IMR-90 (cell line): ENCODE results near the gene CMIP. TPM values are rescaled to one million over a fixed set of nuclear protein-coding genes. Genes with fewer than 3 reads are reported as not detected.
"Not testable (repeated sequence)": the region's sequence is repeated elsewhere in the genome, so short reads cannot be mapped to it uniquely, and the experiment has no call there.

ENCODE experiments used
- ATAC-seq: fragments of 200-7000 bp; cut with Tn5 transposase; 2 replicates; pipeline ENCODE4 v1.9.1; 2020; ENCODE audit warnings: low read depth, mild to moderate bottlenecking, moderate library complexity
- BruUV-seq: library from RNA; stranded (reverse); fragments of 400-500 nt; replicated peaks from 2 replicates; lab custom pipeline; 2021; lab: Mats Ljungman, UMichigan
- CTCF ChIA-PET: fragments of 300-600 bp; formaldehyde crosslinking; extraction: SDS; loops from one replicate; lab custom pipeline; 2021; ENCODE audit warnings: antibody characterized with exemption; lab: Yijun Ruan, JAX
- POLR2A ChIA-PET: fragments of 300-600 bp; sonication (Branson Sonifier 250); formaldehyde crosslinking; loops from one replicate; lab custom pipeline; 2022; ENCODE audit warnings: antibody characterized with exemption; ENCODE audit not compliant: unreplicated experiment; lab: Charles Lee
- DNase-seq: peaks from one replicate; pipeline ENCODE4 v3.0.0; 2013
- H2AFZ ChIP-seq: replicated peaks from 2 replicates; pipeline ENCODE3; 2013; ENCODE audit warnings: low read length, mild to moderate bottlenecking; ENCODE audit not compliant: poor library complexity
- H2AK5ac ChIP-seq: 2 replicates; pipeline ENCODE4 v1.6.1; 2013; ENCODE audit warnings: low read depth, low read length, inconsistent platforms
- H2AK9ac ChIP-seq: replicated peaks from 2 replicates; pipeline ENCODE3; 2013; ENCODE audit warnings: mild to moderate bottlenecking, low read depth, low read length, moderate library complexity; ENCODE audit not compliant: poor library complexity
- H2BK120ac ChIP-seq: 2 replicates; pipeline ENCODE4 v1.6.1; 2013; ENCODE audit warnings: low read depth, low read length, inconsistent platforms
- H2BK15ac ChIP-seq: 3 replicates; pipeline ENCODE4 v1.6.1; 2013; ENCODE audit warnings: low read depth, low read length, inconsistent platforms
- H2BK20ac ChIP-seq: 2 replicates; pipeline ENCODE4 v1.6.1; 2013; ENCODE audit warnings: low read depth, mild to moderate bottlenecking, inconsistent platforms, low read length, moderate library complexity
- H2BK5ac ChIP-seq: 2 replicates; pipeline ENCODE4 v1.6.1; 2013; ENCODE audit warnings: mild to moderate bottlenecking, low read depth, low read length, inconsistent platforms; ENCODE audit not compliant: poor library complexity, severe bottlenecking
- H3K14ac ChIP-seq: replicated peaks from 2 replicates; pipeline ENCODE4 v1.6.1; 2013; ENCODE audit warnings: low read depth, low read length, inconsistent platforms
- H3K18ac ChIP-seq: 2 replicates; pipeline ENCODE4 v1.6.1; 2013; ENCODE audit warnings: low read depth, low read length, control low read depth
- H3K23ac ChIP-seq: 2 replicates; pipeline ENCODE4 v1.6.1; 2013; ENCODE audit warnings: low read depth, low read length, inconsistent platforms
- H3K27ac ChIP-seq: 2 replicates; pipeline ENCODE4 v1.5.1; 2013; ENCODE audit warnings: mild to moderate bottlenecking, control low read depth, low read length; ENCODE audit not compliant: insufficient read depth
- H3K27me3 ChIP-seq: 2 replicates; pipeline ENCODE4 v1.6.1; 2013; ENCODE audit warnings: low read length; ENCODE audit not compliant: control insufficient read depth, insufficient read depth
- H3K36me3 ChIP-seq: 2 replicates; pipeline ENCODE4 v1.6.1; 2013; ENCODE audit warnings: low read length, mixed read lengths; ENCODE audit not compliant: control insufficient read depth, insufficient read depth
- H3K4ac ChIP-seq: 2 replicates; pipeline ENCODE4 v1.6.1; 2013; ENCODE audit warnings: low read depth, low read length, inconsistent platforms
- H3K4me1 ChIP-seq: 2 replicates; pipeline ENCODE4 v1.6.1; 2013; ENCODE audit warnings: low read length, mixed read lengths; ENCODE audit not compliant: control insufficient read depth, insufficient read depth
- H3K4me2 ChIP-seq: 2 replicates; pipeline ENCODE4 v1.6.1; 2013; ENCODE audit warnings: low read depth, mild to moderate bottlenecking, control low read depth, low read length, moderate library complexity
- H3K4me3 ChIP-seq: 2 replicates; pipeline ENCODE4 v1.5.1; 2013; ENCODE audit warnings: low read depth, mild to moderate bottlenecking, control low read depth, low read length, moderate library complexity; ENCODE audit not compliant: insufficient read depth
- H3K56ac ChIP-seq: 2 replicates; pipeline ENCODE4 v1.6.1; 2013; ENCODE audit warnings: low read length, inconsistent platforms; ENCODE audit not compliant: insufficient read depth; ENCODE audit errors: extremely low read depth
- H3K79me1 ChIP-seq, 2 experiments: 2 replicates each; pipeline ENCODE4 v1.6.1; 2013; ENCODE audit warnings: low read length in 2 of 2, inconsistent platforms in 1 of 2, low read depth in 1 of 2
- H3K9ac ChIP-seq: 2 replicates; pipeline ENCODE4 v1.6.1; 2013; ENCODE audit warnings: low read depth, low read length, control low read depth
- H3K9me1 ChIP-seq: 2 replicates; pipeline ENCODE4 v1.6.1; 2013; ENCODE audit warnings: low read length, inconsistent platforms; ENCODE audit not compliant: insufficient read depth
- H3K9me3 ChIP-seq: 2 replicates; pipeline ENCODE4 v1.6.1; 2013; ENCODE audit warnings: low read length; ENCODE audit not compliant: control insufficient read depth, insufficient read depth
- H4K20me1 ChIP-seq: 2 replicates; pipeline ENCODE4 v1.6.1; 2013; ENCODE audit warnings: low read length, inconsistent platforms; ENCODE audit not compliant: insufficient read depth
- H4K5ac ChIP-seq: 2 replicates; pipeline ENCODE4 v1.6.1; 2013; ENCODE audit warnings: mild to moderate bottlenecking, low read depth, low read length, control low read depth
- H4K8ac ChIP-seq, 2 experiments: 2 replicates each; pipeline ENCODE4 v1.6.1; 2013; ENCODE audit warnings: low read depth in 2 of 2, low read length in 2 of 2, control low read depth in 1 of 2, inconsistent platforms in 1 of 2
- H4K91ac ChIP-seq: 2 replicates; pipeline ENCODE4 v1.6.1; 2013; ENCODE audit warnings: low read depth, low read length, inconsistent platforms; ENCODE audit not compliant: insufficient read depth
- WGBS, 2 experiments: methylation state at CpG; one replicate each; pipeline versions ENCODE4 v1.1.5 to v1.1.7; 2013; ENCODE audit warnings: missing lambda C conversion rate in 2 of 2; ENCODE audit not compliant: insufficient read length in 1 of 2; ENCODE audit errors: extremely low coverage in 2 of 2; 5-methylcytosine and 5-hydroxymethylcytosine counted together
- dilution Hi-C: fragments of 300-500 bp; cut with HindIII; formaldehyde crosslinking; loops from one replicate; pipeline ENCODE4 v1.14.3; 2018; ENCODE audit warnings: low sequenced_read_pairs; ENCODE audit not compliant: unreplicated experiment
- in situ Hi-C: fragments of 300-500 bp; cut with MboI; formaldehyde crosslinking; loops from 3 replicates; pipeline ENCODE4 v1.14.3; 2019; ENCODE audit warnings: low sequenced_read_pairs, inconsistent platforms, mixed read lengths
- intact Hi-C: fragments of 100-400 bp; cut with micrococcal nuclease; formaldehyde crosslinking; loops from 2 replicates; pipeline ENCODE4 v1.10.0; 2022
- polyA plus RNA-seq, 3 experiments: library from polyadenylated mRNA; depleted of rRNA; stranded (reverse); fragments of >200 nt; gene quantifications; 2 replicates each; pipeline ENCODE4 v1.2.3, GENCODE V29; 2012; ENCODE audit warnings: low replicate concordance in 1 of 3
- total RNA-seq: library from RNA; depleted of rRNA; stranded (reverse); fragments of >200 nt; gene quantifications from 2 replicates; pipeline ENCODE4 v1.2.3, GENCODE V29; 2012

CMIP gene
- total and polyA plus RNA-seq, 2 of the 4 experiments (the other 2 are of a cell fraction), result 3.2 to 11.6 TPM

DNA sequence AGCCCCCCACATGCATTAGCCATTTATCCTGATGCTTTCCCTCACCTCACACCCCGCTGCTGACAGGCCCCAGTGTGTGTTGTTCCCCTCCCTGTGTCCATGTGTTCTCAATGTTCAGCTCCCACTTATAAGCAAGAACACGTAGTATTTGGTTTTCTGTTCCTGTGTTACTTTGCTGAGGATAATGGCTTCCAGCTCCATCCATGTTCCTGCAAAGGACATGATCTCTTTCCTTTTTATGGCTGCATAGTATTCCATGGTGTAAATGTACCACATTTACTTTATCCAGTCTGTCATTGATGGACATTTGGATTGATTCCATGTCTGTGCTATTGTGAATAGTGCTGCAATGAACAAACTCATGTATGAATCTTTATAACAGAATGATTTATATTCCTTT lies 39.6 kb upstream of the CMIP start:
- in situ Hi-C loops, H3K56ac ChIP-seq, ATAC-seq: not testable (repeated sequence)

More for the DNA sequence above, 39.6 kb upstream of the CMIP start:
- H3K23ac ChIP-seq, DNase-seq, H4K91ac ChIP-seq, H2AK5ac ChIP-seq, H3K4me2 ChIP-seq, H3K36me3 ChIP-seq, H4K5ac ChIP-seq, BruUV-seq, H3K4me3 ChIP-seq, H4K8ac ChIP-seq, H3K79me1 ChIP-seq, H2BK120ac ChIP-seq, H3K18ac ChIP-seq, H2BK15ac ChIP-seq, POLR2A ChIA-PET, H2BK20ac ChIP-seq, H2AFZ ChIP-seq, H3K9ac ChIP-seq, H3K9me1 ChIP-seq, H3K4me1 ChIP-seq, dilution Hi-C loops, H3K14ac ChIP-seq, H3K4ac ChIP-seq, H4K20me1 ChIP-seq, H2AK9ac ChIP-seq, H3K9me3 ChIP-seq, H3K27ac ChIP-seq, H2BK5ac ChIP-seq, H3K27me3 ChIP-seq: not testable (repeated sequence)
- CTCF ChIA-PET, result interaction anchor here (0.7 to 1.2 kb wide), 2 partner anchors 205 to 1397 kb away, joined by 3 to 6 read pairs; no protein-coding TSS in a partner anchor
- intact Hi-C loops, result loop anchor here (10.0 kb wide), 1 partner anchor 180 kb away; no protein-coding TSS in a partner anchor
- WGBS, 2 experiments, result no CpG with 5 or more reads among the region's 2 CpGs
